Endothelial cell (in vitro differentiated cells): ENCODE data around the gene PERP. TPM values are rescaled to one million over a fixed set of nuclear protein-coding genes. Genes with fewer than 3 reads are reported as not detected.

Experiments used
- DNase-seq: peaks from one replicate; pipeline ENCODE4 v3.0.0; 2021; ENCODE audit warnings: low spot score
- H3K27ac Mint-ChIP-seq: one replicate; pipeline ENCODE4 v1.8.0; 2021; ENCODE audit warnings: mixed read lengths, inconsistent platforms; ENCODE audit not compliant: unreplicated experiment
- H3K27me3 Mint-ChIP-seq: one replicate; pipeline ENCODE4 v1.8.0; 2021; ENCODE audit warnings: mild to moderate bottlenecking, moderate library complexity, mixed read lengths, inconsistent platforms; ENCODE audit not compliant: unreplicated experiment
- H3K36me3 Mint-ChIP-seq: one replicate; pipeline ENCODE4 v1.8.0; 2021; ENCODE audit warnings: mild to moderate bottlenecking, low read depth, mixed read lengths, inconsistent platforms; ENCODE audit not compliant: unreplicated experiment
- H3K4me1 Mint-ChIP-seq: one replicate; pipeline ENCODE4 v1.8.0; 2021; ENCODE audit warnings: mild to moderate bottlenecking, mixed read lengths, inconsistent platforms; ENCODE audit not compliant: unreplicated experiment
- H3K4me3 Mint-ChIP-seq: one replicate; pipeline ENCODE4 v1.8.0; 2021; ENCODE audit warnings: mild to moderate bottlenecking, mixed read lengths, inconsistent platforms; ENCODE audit not compliant: unreplicated experiment
- H3K9me3 Mint-ChIP-seq: one replicate; pipeline ENCODE4 v1.8.0; 2021; ENCODE audit warnings: mixed read lengths, inconsistent platforms; ENCODE audit not compliant: unreplicated experiment
- CTCF ChIP-seq: fragments of 200-600 bp; sonication (generic); IDR thresholded peaks from one replicate; pipeline ENCODE4 v1.5.0; 2021; ENCODE audit warnings: antibody characterized with exemption; ENCODE audit not compliant: unreplicated experiment
- total RNA-seq: library from RNA; stranded (reverse); fragmentation: NEBNext Ultra II Directional; extraction: Animal tissue kit (Norgen Biotek cat#: 25700); gene quantifications from one replicate; pipeline ENCODE4 v1.2.1, GENCODE V29; 2021; ENCODE audit not compliant: unreplicated experiment

Gene PERP
- total RNA-seq, 1 donor from 2014 or later, result 11.4 TPM

GRCh38 chr6:138088326-138088762, 18.9 kb downstream of the PERP start:
- Mint-ChIP-seq H3K4me1 (peaks cover 8% of the 10 kb centered on the region), H3K36me3 (no peaks in the 10 kb centered on the region), H3K27me3 (no peaks in the 10 kb centered on the region), H3K27ac (no peak overlapping the region), H3K4me3 (no peak overlapping the region), H3K9me3 (no peaks in the 10 kb centered on the region)
- no peak for TF ChIP-seq CTCF
- DNase-seq, result no peak

- no peak overlapping the region for H3K4me3 Mint-ChIP-seq
- no peak for DNase-seq
- no peak overlapping the region for H3K27ac Mint-ChIP-seq
- peaks cover 7% of the 10 kb centered on the region for H3K4me1 Mint-ChIP-seq
- no peak for TF ChIP-seq CTCF
- no peaks in the 10 kb centered on the region for H3K27me3 Mint-ChIP-seq
- H3K9me3 Mint-ChIP-seq, result no peaks in the 10 kb centered on the region
- H3K36me3 Mint-ChIP-seq, result no peaks in the 10 kb centered on the region
These were observed 19.5 kb downstream of the PERP start for GRCh38 chr6:138087593-138088325.

DNA sequence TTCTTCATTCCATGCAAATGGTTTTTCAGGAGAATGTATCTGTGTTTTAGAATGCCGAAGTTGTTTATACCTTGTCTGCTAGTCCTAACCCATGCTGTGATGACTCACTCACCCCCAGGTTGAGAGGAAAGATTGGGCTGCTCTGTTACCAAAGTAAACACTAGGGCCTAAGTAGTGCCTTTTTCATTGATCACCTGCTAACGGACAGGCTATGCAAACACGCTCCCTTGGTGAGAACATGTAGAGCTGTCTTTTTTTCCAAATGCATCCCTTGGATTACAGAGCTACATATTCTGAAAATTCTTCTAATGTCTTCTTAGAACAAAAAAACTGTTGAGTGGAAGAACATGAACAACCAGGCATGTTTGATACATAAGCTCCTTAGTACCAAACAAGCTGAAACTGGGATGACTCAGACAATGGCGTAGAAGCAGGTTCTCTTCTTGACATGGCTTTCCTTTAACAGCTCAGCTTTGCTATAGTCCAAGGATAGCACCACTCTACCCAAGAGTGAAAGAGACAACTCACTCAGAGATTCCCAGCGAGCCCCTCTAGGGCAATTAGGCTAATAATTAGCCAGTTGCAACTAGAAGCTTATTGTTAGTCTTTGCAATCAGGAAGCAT, 20.5 kb downstream of the PERP start:
- Mint-ChIP-seq H3K36me3 (no peaks in the 10 kb centered on the region), H3K27me3 (no peaks in the 10 kb centered on the region), H3K4me3 (no peak overlapping the region), H3K27ac (no peak overlapping the region), H3K9me3 (no peaks in the 10 kb centered on the region), H3K4me1 (peaks cover 4% of the 10 kb centered on the region)
- no peak for TF ChIP-seq CTCF
- no peak for DNase-seq

DNA sequence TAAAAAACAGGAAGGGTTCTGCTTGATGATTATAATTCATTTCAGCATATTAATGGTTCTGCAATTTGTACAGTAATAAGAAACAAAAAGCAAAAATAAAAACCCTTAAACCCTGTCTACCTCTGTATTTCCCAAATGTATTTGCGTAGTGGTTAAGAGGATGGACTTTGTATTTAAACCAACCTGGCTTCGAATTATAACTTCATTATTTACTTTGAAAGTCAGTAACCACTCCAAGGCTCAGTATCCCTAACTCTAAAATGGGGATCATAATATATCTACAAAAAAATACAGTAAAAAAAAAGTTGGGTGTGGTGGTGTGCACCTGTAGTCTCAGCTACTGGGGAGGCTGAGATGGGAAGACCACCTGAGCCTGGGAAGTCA, 21.4 kb downstream of the PERP start:
- Mint-ChIP-seq H3K27ac (no peak overlapping the region), H3K4me1 (peaks cover 4% of the 10 kb centered on the region), H3K36me3 (no peaks in the 10 kb centered on the region), H3K9me3 (no peaks in the 10 kb centered on the region), H3K27me3 (no peaks in the 10 kb centered on the region), H3K4me3 (no peak overlapping the region)
- TF ChIP-seq CTCF, result no peak
- no peak for DNase-seq
